Kidney (tissue), 14 donors: ENCODE measurements around the gene NT5C. TPM values are rescaled to one million over a fixed set of nuclear protein-coding genes. Genes with fewer than 3 reads are reported as not detected.

Experiments used
- DNase-seq, 5 donors: peaks; one replicate each; pipeline ENCODE4 v3.0.0-alpha.2; 2013 to 2020
- FAIRE-seq: peaks from 2 replicates; lab custom pipeline; 2012; peaks lifted over from hg19 to GRCh38; lab: Jason Lieb, UNC
- H3K27ac ChIP-seq, 2 donors: one replicate each; pipeline ENCODE4 v1.7.0; 2013; ENCODE audit warnings: low read depth in 2 of 2, low read length in 2 of 2, inconsistent platforms in 1 of 2
- H3K27me3 ChIP-seq: one replicate; pipeline ENCODE4 v1.7.1; 2013; ENCODE audit warnings: low read length, inconsistent platforms; ENCODE audit not compliant: control insufficient read depth, insufficient read depth
- H3K36me3 ChIP-seq, 3 donors: one replicate each; pipeline versions ENCODE4 v1.7.0 to v1.7.1; 2013; ENCODE audit warnings: low read length in 3 of 3, control low read depth in 1 of 3, inconsistent platforms in 1 of 3; ENCODE audit not compliant: insufficient read depth in 3 of 3, control insufficient read depth in 2 of 3
- H3K4me1 ChIP-seq, 3 donors: one replicate each; pipeline versions ENCODE4 v1.7.0 to v1.7.1; 2013; ENCODE audit warnings: low read length in 3 of 3, inconsistent platforms in 1 of 3, low read depth in 1 of 3; ENCODE audit not compliant: control insufficient read depth in 2 of 3, insufficient read depth in 2 of 3
- H3K4me3 ChIP-seq, 3 donors: one replicate each; pipeline versions ENCODE4 v1.7.0 to v1.8.1; 2013; ENCODE audit warnings: low read length in 3 of 3, control low read depth in 1 of 3, inconsistent platforms in 1 of 3
- H3K9ac ChIP-seq, 3 donors: one replicate each; pipeline versions ENCODE4 v1.7.0 to v1.7.1; 2013; ENCODE audit warnings: low read length in 3 of 3, control low read depth in 1 of 3, inconsistent platforms in 1 of 3
- H3K9me3 ChIP-seq, 3 donors: one replicate each; pipeline versions ENCODE4 v1.7.0 to v1.7.1; 2013; ENCODE audit warnings: low read length in 3 of 3, control low read depth in 1 of 3, inconsistent platforms in 1 of 3; ENCODE audit not compliant: control insufficient read depth in 2 of 3, insufficient read depth in 1 of 3
- intact Hi-C: fragments of 100-400 bp; cut with DNase I; formaldehyde crosslinking; loops from one replicate; pipeline ENCODE4 v1.11.1; 2022
- polyA plus RNA-seq: library from polyadenylated mRNA; stranded (reverse); fragments of 350-450 nt; fragmentation: Illumina TruSeq; extraction: RNeasy Lipid Tissue Mini Kit (QIAGEN cat#74804); gene quantifications from one replicate; pipeline ENCODE4 v1.2.3, GENCODE V29; 2014; ENCODE audit warnings: low read depth, low replicate concordance; ENCODE audit not compliant: insufficient read depth
- total RNA-seq: library from RNA; stranded (reverse); fragmentation: NEBNext Ultra II Directional; extraction: Animal tissue kit (Norgen Biotek cat#: 25700); gene quantifications from one replicate; pipeline ENCODE4 v1.2.1, GENCODE V29; 2021
- TF ChIP-seq, protein P1 (sequence below): IDR thresholded peaks from 3 replicates; pipeline ENCODE4 v1.5.1; 2012; ENCODE audit warnings: mild to moderate bottlenecking, moderate library complexity, borderline replicate concordance; ENCODE audit not compliant: insufficient read depth; ENCODE audit errors: extremely low read depth
- donor health status: control.
- donor health status: control.
- donor health status: control.
- donor health status: control.
- donor health status: control.
- donor health status: DM: yes; HTN: yes; CAD: no.
- donor health status: Normal renal cell carcinoma (clear cell type).

The NT5C gene
- total and polyA plus RNA-seq, 2 donors from 2014 or later = 59.4 to 74.9 TPM

DNA sequence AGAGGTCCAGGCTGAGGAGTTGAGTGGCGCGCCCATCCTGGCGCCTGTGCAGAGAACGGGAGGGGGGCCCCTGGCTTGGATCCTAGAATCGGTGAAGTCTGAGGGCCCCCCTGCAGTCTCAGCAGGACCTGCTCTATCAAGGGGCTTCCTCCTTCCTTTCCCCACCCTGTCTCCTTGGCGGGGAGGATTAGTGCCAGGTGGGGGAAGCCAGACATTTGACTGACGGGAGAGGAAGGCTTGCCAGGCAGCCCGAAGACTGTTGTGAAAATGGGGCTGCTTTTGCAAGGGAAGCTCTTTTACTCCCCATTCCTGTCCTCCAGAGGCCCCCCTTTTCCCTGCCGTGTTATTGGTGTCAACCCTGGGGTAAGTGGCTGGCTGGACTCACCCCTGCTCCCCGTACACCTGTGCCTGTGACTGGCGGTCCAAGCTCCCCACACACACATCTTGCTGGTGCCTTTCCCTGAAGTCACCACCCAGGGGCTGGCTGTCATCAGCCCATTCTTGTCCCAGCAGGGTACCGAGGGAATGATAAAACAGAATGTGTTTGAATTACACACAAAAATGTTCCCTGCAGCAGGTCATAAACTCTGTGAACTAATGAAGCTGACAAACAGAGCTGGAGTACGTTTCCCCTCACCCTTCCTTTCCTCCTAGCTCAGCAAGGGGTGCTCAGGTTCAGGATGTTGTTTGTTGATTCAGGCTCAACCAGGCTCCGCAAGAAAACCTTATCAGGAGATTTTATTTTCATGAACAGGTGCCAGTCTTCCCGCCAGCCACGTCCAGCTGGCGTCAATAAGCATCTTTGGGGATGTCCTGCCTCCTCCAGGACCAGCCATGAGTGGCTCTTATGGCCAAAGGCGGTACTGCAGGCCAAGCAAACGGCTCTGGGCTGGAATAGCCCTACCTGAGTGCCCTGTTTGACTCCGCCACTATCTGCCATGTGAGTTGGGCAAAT is 26.1 kb downstream of the NT5C start:
- H3K27ac ChIP-seq = peak overlapping the region in 1 of 2 donors; percentile 32
- H3K4me1 ChIP-seq = peaks cover 0 to 14% (median 0%) of the 10 kb centered on the region in 3 donors
- intact Hi-C loops = no loop called here
- H3K4me3 ChIP-seq = no peak overlapping the region
- peaks cover 0 to 2% (median 2%) of the 10 kb centered on the region in 3 donors for H3K36me3 ChIP-seq
- TF ChIP-seq, protein P1, sequence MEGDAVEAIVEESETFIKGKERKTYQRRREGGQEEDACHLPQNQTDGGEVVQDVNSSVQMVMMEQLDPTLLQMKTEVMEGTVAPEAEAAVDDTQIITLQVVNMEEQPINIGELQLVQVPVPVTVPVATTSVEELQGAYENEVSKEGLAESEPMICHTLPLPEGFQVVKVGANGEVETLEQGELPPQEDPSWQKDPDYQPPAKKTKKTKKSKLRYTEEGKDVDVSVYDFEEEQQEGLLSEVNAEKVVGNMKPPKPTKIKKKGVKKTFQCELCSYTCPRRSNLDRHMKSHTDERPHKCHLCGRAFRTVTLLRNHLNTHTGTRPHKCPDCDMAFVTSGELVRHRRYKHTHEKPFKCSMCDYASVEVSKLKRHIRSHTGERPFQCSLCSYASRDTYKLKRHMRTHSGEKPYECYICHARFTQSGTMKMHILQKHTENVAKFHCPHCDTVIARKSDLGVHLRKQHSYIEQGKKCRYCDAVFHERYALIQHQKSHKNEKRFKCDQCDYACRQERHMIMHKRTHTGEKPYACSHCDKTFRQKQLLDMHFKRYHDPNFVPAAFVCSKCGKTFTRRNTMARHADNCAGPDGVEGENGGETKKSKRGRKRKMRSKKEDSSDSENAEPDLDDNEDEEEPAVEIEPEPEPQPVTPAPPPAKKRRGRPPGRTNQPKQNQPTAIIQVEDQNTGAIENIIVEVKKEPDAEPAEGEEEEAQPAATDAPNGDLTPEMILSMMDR = peak; percentile 73
- H3K9ac ChIP-seq = no peak overlapping the region
- no peaks in the 10 kb centered on the region for H3K9me3 ChIP-seq
- no peaks in the 10 kb centered on the region for H3K27me3 ChIP-seq
- no peak for FAIRE-seq
- peak in 3 of 5 donors; percentile 48 to 70 (median 52) for DNase-seq

- H3K27me3 ChIP-seq = no peaks in the 10 kb centered on the region
- TF ChIP-seq, protein P1 = no peak
- intact Hi-C loops = no loop called here
- DNase-seq (no peak), FAIRE-seq (no peak)
- no peak overlapping the region for H3K27ac ChIP-seq
- H3K9ac ChIP-seq = no peak overlapping the region
- H3K4me3 ChIP-seq = no peak overlapping the region
- no peaks in the 10 kb centered on the region for H3K9me3 ChIP-seq
- H3K4me1 ChIP-seq = peaks cover 0 to 9% (median 0%) of the 10 kb centered on the region in 3 donors
- peaks cover 0 to 4% (median 2%) of the 10 kb centered on the region in 3 donors for H3K36me3 ChIP-seq
These were observed 27.7 kb downstream of the NT5C start for GRCh38 chr17:75103601-75104554.

- TF ChIP-seq, protein P1 = no peak
- Histone ChIP-seq H3K4me3 (no peak overlapping the region), H3K9ac (no peak overlapping the region), H3K27ac (no peak overlapping the region), H3K36me3 (peaks cover 0 to 4% (median 2%) of the 10 kb centered on the region in 3 donors), H3K9me3 (no peaks in the 10 kb centered on the region), H3K4me1 (peaks cover 0 to 9% (median 0%) of the 10 kb centered on the region in 3 donors), H3K27me3 (no peaks in the 10 kb centered on the region)
- intact Hi-C loops = no loop called here
- no peak for FAIRE-seq
- peak in 3 of 5 donors; percentile 54 to 81 (median 77) for DNase-seq
These were observed 29.1 kb downstream of the NT5C start for GRCh38 chr17:75102385-75102821.
